Fibroblast of lung (primary cell): ENCODE measurements around the gene ARL16. TPM values are rescaled to one million over a fixed set of nuclear protein-coding genes. Genes with fewer than 3 reads are reported as not detected.

Experiments
- DNase-seq, 2 donors: peaks; one replicate each; pipeline versions ENCODE4 v3.0.0 to v3.0.0-alpha.2; 2010; ENCODE audit warnings: low read depth in 2 of 2
- H2AFZ ChIP-seq: 2 replicates; pipeline ENCODE4 v1.5.1; 2012; ENCODE audit warnings: low read length, control low read depth, inconsistent platforms
- H3K27ac ChIP-seq: 2 replicates; pipeline ENCODE4 v1.5.1; 2011; ENCODE audit warnings: low read length, control low read depth; ENCODE audit not compliant: insufficient read depth
- H3K27me3 ChIP-seq: 2 replicates; pipeline ENCODE4 v1.5.1; 2011; ENCODE audit warnings: mild to moderate bottlenecking, low read length; ENCODE audit not compliant: control insufficient read depth, insufficient read depth
- H3K36me3 ChIP-seq: 2 replicates; pipeline ENCODE4 v1.5.1; 2011; ENCODE audit warnings: low read length; ENCODE audit not compliant: control insufficient read depth, insufficient read depth
- H3K4me1 ChIP-seq: 2 replicates; pipeline ENCODE4 v1.5.1; 2011; ENCODE audit warnings: low read length; ENCODE audit not compliant: control insufficient read depth, insufficient read depth; ENCODE audit errors: extremely low read depth
- H3K4me2 ChIP-seq: 2 replicates; pipeline ENCODE4 v1.5.1; 2011; ENCODE audit warnings: low read length, control low read depth; ENCODE audit not compliant: insufficient read depth; ENCODE audit errors: extremely low read depth
- H3K4me3 ChIP-seq, 4 experiments: fragments of 200-600 bp in 1 of 4; sonication (generic) in 1 of 4; replicated peaks in 1 of 4; 2 replicates each; pipeline ENCODE4 v1.5.1; 2011 to 2016; ENCODE audit warnings: low read length in 4 of 4, low read depth in 3 of 4, mild to moderate bottlenecking in 3 of 4, control low read depth in 2 of 4, inconsistent platforms in 1 of 4, mixed read lengths in 1 of 4; ENCODE audit not compliant: insufficient read depth in 1 of 4; ENCODE audit errors: control extremely low read depth in 1 of 4
- H3K79me2 ChIP-seq: 2 replicates; pipeline ENCODE4 v1.5.1; 2012; ENCODE audit warnings: mild to moderate bottlenecking, low read length, inconsistent platforms; ENCODE audit not compliant: control insufficient read depth, insufficient read depth
- H3K9ac ChIP-seq: 2 replicates; pipeline ENCODE4 v1.5.1; 2011; ENCODE audit warnings: mild to moderate bottlenecking, low read length, control low read depth; ENCODE audit not compliant: insufficient read depth
- H3K9me3 ChIP-seq: 2 replicates; pipeline ENCODE4 v1.5.1; 2012; ENCODE audit warnings: low read depth, low read length; ENCODE audit not compliant: control insufficient read depth, insufficient read depth
- H4K20me1 ChIP-seq: 2 replicates; pipeline ENCODE4 v1.5.1; 2011; ENCODE audit warnings: low read length; ENCODE audit not compliant: control insufficient read depth, insufficient read depth; ENCODE audit errors: extremely low read depth
- CTCF ChIP-seq, 2 donors: IDR thresholded peaks in 1 of 2; conservative IDR thresholded peaks in 1 of 2; 1 replicate in 1 of 2; 2 replicates in 1 of 2; pipeline ENCODE4 v1.5.1; 2011 to 2012; ENCODE audit warnings: low read length in 2 of 2, control low read depth in 1 of 2, inconsistent platforms in 1 of 2, low read depth in 1 of 2, mild to moderate bottlenecking in 1 of 2
- EZH2 ChIP-seq: IDR thresholded peaks from 2 replicates; pipeline ENCODE4 v1.5.1; 2012; ENCODE audit warnings: low read length, control low read depth, mild to moderate bottlenecking; ENCODE audit errors: missing control alignments
- polyA plus RNA-seq, 2 donors: library from polyadenylated mRNA; depleted of rRNA in 1 of 2; stranded (reverse) in 1 of 2; unstranded in 1 of 2; fragments of >200 nt; gene quantifications; 2 replicates each; pipeline ENCODE4 v1.2.1, GENCODE V29; 2011 to 2012; ENCODE audit warnings: missing spikeins in 1 of 2
- total RNA-seq: library from RNA; depleted of rRNA; stranded (reverse); fragments of >200 nt; gene quantifications from 2 replicates; pipeline ENCODE4 v1.2.1, GENCODE V29; 2014

The ARL16 gene
- total and polyA plus RNA-seq, 2 donors (not counting 1 experiment from before 2014, with no cell fraction given), result 28.1 to 35.8 TPM

GRCh38 chr17:81696218-81696941 is 12.8 kb upstream of the ARL16 start:
- DNase-seq, result no peak
- Histone ChIP-seq H3K27me3 (no peaks in the 10 kb centered on the region), H3K36me3 (peaks cover 53% of the 10 kb centered on the region), H2AFZ (no peak overlapping the region), H3K27ac (no peak overlapping the region), H3K79me2 (peaks cover 32% of the 10 kb centered on the region), H3K4me1 (peaks cover 3% of the 10 kb centered on the region), H3K9me3 (no peaks in the 10 kb centered on the region), H3K4me3 (no peak overlapping the region), H3K4me2 (no peak overlapping the region), H4K20me1 (no peaks in the 10 kb centered on the region), H3K9ac (no peak overlapping the region)
- TF ChIP-seq CTCF (conservative IDR thresholded peaks at IDR 0.05 in 1 of 2, IDR thresholded peaks at IDR 0.05 in 1 of 2; ENCODE audit: low read depth in 1 of 2, low read length in 2 of 2), result no peak
- no peak for TF ChIP-seq EZH2

DNA sequence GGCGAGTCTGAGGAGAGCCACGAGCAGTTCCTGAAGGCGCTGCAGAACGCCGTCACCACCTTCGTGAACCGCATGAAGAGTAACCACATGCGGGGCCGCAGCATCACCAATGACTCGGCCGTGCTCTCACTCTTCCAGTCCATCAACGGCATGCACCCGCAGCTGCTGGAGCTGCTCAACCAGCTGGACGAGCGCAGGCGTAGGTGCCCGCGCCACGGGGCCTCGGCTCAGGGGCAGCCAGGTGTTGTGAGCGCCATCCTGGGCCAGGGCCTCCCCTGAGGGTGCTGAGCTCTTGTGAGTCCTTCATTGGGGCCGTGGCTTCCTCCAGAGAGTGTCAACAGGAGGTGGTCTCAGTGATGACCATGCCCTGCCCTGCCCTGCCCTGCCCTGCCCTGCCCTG is 12.2 kb upstream of the ARL16 start:
- Histone ChIP-seq H3K27me3 (no peaks in the 10 kb centered on the region), H3K9me3 (no peaks in the 10 kb centered on the region), H3K36me3 (peaks cover 48% of the 10 kb centered on the region), H3K4me3 (no peak overlapping the region), H3K4me1 (no peaks in the 10 kb centered on the region), H3K27ac (no peak overlapping the region), H3K4me2 (no peak overlapping the region), H4K20me1 (no peaks in the 10 kb centered on the region), H2AFZ (no peak overlapping the region), H3K9ac (no peak overlapping the region), H3K79me2 (peaks cover 26% of the 10 kb centered on the region)
- DNase-seq, result no peak
- no peak for TF ChIP-seq CTCF (conservative IDR thresholded peaks at IDR 0.05 in 1 of 2, IDR thresholded peaks at IDR 0.05 in 1 of 2; ENCODE audit: low read depth in 1 of 2, low read length in 2 of 2)
- TF ChIP-seq EZH2, result no peak

- no peaks in the 10 kb centered on the region for H3K9me3 ChIP-seq
- H2AFZ ChIP-seq, result no peak overlapping the region
- H4K20me1 ChIP-seq, result no peaks in the 10 kb centered on the region
- no peaks in the 10 kb centered on the region for H3K4me1 ChIP-seq
- peaks cover 22% of the 10 kb centered on the region for H3K79me2 ChIP-seq
- no peak overlapping the region for H3K27ac ChIP-seq
- H3K4me3 ChIP-seq, result no peak overlapping the region
- H3K36me3 ChIP-seq, result peaks cover 47% of the 10 kb centered on the region
- H3K9ac ChIP-seq, result no peak overlapping the region
- DNase-seq, result no peak
- no peak overlapping the region for H3K4me2 ChIP-seq
- H3K27me3 ChIP-seq, result no peaks in the 10 kb centered on the region
- TF ChIP-seq EZH2, result no peak
Measured at GRCh38 chr17:81695211-81695610, 11.6 kb upstream of the ARL16 start.
